Activated CD8-positive, alpha-beta T cell treated with anti-CD3 and anti-CD28 coated beads for 36 hours (primary cell): Measurements from ENCODE around the gene PSMA3. TPM values are rescaled to one million over a fixed set of nuclear protein-coding genes. Genes with fewer than 3 reads are reported as not detected.

Source experiments
- ATAC-seq: fragments of 200-7000 bp; cut with Tn5 transposase; one replicate; pipeline ENCODE4 v1.10.0; 2021; ENCODE audit warnings: mild to moderate bottlenecking, moderate library complexity
- CTCF ChIA-PET: fragments of 350-600 bp; sonication (Branson Sonifier 250); formaldehyde crosslinking; loops from one replicate; lab custom pipeline; 2021; ENCODE audit warnings: antibody characterized with exemption; lab: Charles Lee
- POLR2A ChIA-PET: fragments of 350-600 bp; sonication (Branson Sonifier 250); formaldehyde crosslinking; loops from one replicate; lab custom pipeline; 2021; ENCODE audit warnings: antibody characterized with exemption; lab: Charles Lee
- DNase-seq: peaks from one replicate; pipeline ENCODE4 v3.0.0-alpha.2; 2020
- H3K27ac Mint-ChIP-seq: one replicate; pipeline ENCODE4 v1.8.0; 2021; ENCODE audit warnings: mild to moderate bottlenecking, mixed read lengths
- H3K27me3 Mint-ChIP-seq: one replicate; pipeline ENCODE4 v1.8.0; 2021; ENCODE audit warnings: mixed read lengths
- H3K36me3 Mint-ChIP-seq: one replicate; pipeline ENCODE4 v1.8.0; 2021; ENCODE audit warnings: low read depth, mixed read lengths
- H3K4me1 Mint-ChIP-seq: one replicate; pipeline ENCODE4 v1.8.0; 2021; ENCODE audit warnings: low read depth, mixed read lengths
- H3K4me3 Mint-ChIP-seq: one replicate; pipeline ENCODE4 v1.8.0; 2021; ENCODE audit warnings: mild to moderate bottlenecking, moderate library complexity, mixed read lengths
- H3K9me3 Mint-ChIP-seq: one replicate; pipeline ENCODE4 v1.8.0; 2021; ENCODE audit warnings: mixed read lengths
- CTCF ChIP-seq: fragments of 200-600 bp; IDR thresholded peaks from one replicate; pipeline ENCODE4 v1.8.0; 2022; ENCODE audit warnings: antibody characterized with exemption, mild to moderate bottlenecking
- intact Hi-C: fragments of 100-400 bp; cut with micrococcal nuclease; formaldehyde crosslinking; loops from one replicate; pipeline ENCODE4 v1.10.0; 2022
- total RNA-seq, 2 experiments: library from RNA; stranded (reverse); gene quantifications; one replicate each; pipeline ENCODE4 v1.2.3, GENCODE V29; 2021

The PSMA3 gene
- total RNA-seq, 2 experiments from 2014 or later: 378 to 401 TPM

- no peak for TF ChIP-seq CTCF
- CTCF ChIA-PET: interaction anchor here (1.1 to 1.3 kb wide), 4 partner anchors 9 to 100 kb away, joined by 3 to 4 read pairs (median 3); no protein-coding TSS in a partner anchor
- H3K27me3 Mint-ChIP-seq: no peaks in the 10 kb centered on the region
- peaks cover 48% of the 10 kb centered on the region for H3K36me3 Mint-ChIP-seq
- POLR2A ChIA-PET: interaction anchor here (0.6 to 3.1 kb wide), 12 partner anchors 8 to 142 kb away, joined by 3 to 22 read pairs (median 6); partner anchors contain the start of genes KIAA0586, PSMA3 and TIMM9
- DNase-seq (no peak), ATAC-seq (no peak)
- intact Hi-C loops: loop anchor here (2.0 to 10.0 kb wide), 2 partner anchors 53 to 127 kb away; partner anchors contain the start of genes KIAA0586, PSMA3 and TIMM9
- H3K4me1 Mint-ChIP-seq: peaks cover 43% of the 10 kb centered on the region
- H3K27ac Mint-ChIP-seq: no peak overlapping the region
- H3K9me3 Mint-ChIP-seq: no peaks in the 10 kb centered on the region
- no peak overlapping the region for H3K4me3 Mint-ChIP-seq
These were observed 52.7 kb downstream of the PSMA3 start for GRCh38 chr14:58297412-58297761.

GRCh38 chr14:58297762-58298476 is 53.3 kb downstream of the PSMA3 start:
- ChIA-PET CTCF (interaction anchor here (1.0 to 1.3 kb wide), 6 partner anchors 9 to 100 kb away, joined by 3 to 4 read pairs (median 3); no protein-coding TSS in a partner anchor), POLR2A (interaction anchor here (0.6 to 3.1 kb wide), 18 partner anchors 9 to 143 kb away, joined by 3 to 22 read pairs (median 6); partner anchors contain the start of genes KIAA0586, PSMA3 and TIMM9)
- Mint-ChIP-seq H3K27ac (no peak overlapping the region), H3K4me3 (no peak overlapping the region), H3K36me3 (peaks cover 45% of the 10 kb centered on the region), H3K9me3 (no peaks in the 10 kb centered on the region), H3K27me3 (no peaks in the 10 kb centered on the region), H3K4me1 (peaks cover 37% of the 10 kb centered on the region)
- ATAC-seq (peak; percentile 88), DNase-seq (peak; percentile 99)
- intact Hi-C loops: loop anchor here (2.0 to 10.0 kb wide), 2 partner anchors 53 to 127 kb away; partner anchors contain the start of genes KIAA0586, PSMA3 and TIMM9
- TF ChIP-seq CTCF: no peak

GRCh38 chr14:58298477-58299400 is 54.1 kb downstream of the PSMA3 start, which contains the start of gene ARID4A:
Gene ARID4A (plus strand): TSS chr14:58298555. CDS start chr14:58299855, 1,300 bp downstream.
- H3K4me3 Mint-ChIP-seq: no peak within 1 kb of the TSS
- ChIA-PET POLR2A (interaction anchor here (0.8 to 3.1 kb wide), 20 partner anchors 9 to 129 kb away, joined by 3 to 22 read pairs (median 5); partner anchors contain the start of genes KIAA0586, PSMA3, TIMM9 and TOMM20L), CTCF (interaction anchor here (1.0 to 1.4 kb wide), 8 partner anchors 8 to 99 kb away, joined by 3 to 4 read pairs (median 3); partner anchors contain the start of gene TOMM20L)
- TF ChIP-seq CTCF: no peak
- peaks cover 35% of the 10 kb centered on the region for H3K4me1 Mint-ChIP-seq
- H3K36me3 Mint-ChIP-seq: peaks cover 41% of the 10 kb centered on the region
- intact Hi-C loops: loop anchor here (10.0 kb wide), 1 partner anchor 126 kb away; the partner anchor contains the start of genes KIAA0586 and TIMM9
- no peaks in the 10 kb centered on the region for H3K9me3 Mint-ChIP-seq
- DNase-seq (peak; percentile 91), ATAC-seq (no peak)
- H3K27me3 Mint-ChIP-seq: no peaks in the 10 kb centered on the region
- H3K27ac Mint-ChIP-seq: peak within 1 kb of the TSS; percentile 93

GRCh38 chr14:58299401-58300330 is 55.0 kb downstream of the PSMA3 start:
- DNase-seq (peak; percentile 14), ATAC-seq (no peak)
- Mint-ChIP-seq H3K4me3 (no peak overlapping the region), H3K27ac (peak overlapping the region; percentile 93), H3K9me3 (no peaks in the 10 kb centered on the region), H3K4me1 (peaks cover 27% of the 10 kb centered on the region), H3K36me3 (peaks cover 32% of the 10 kb centered on the region), H3K27me3 (no peaks in the 10 kb centered on the region)
- CTCF ChIA-PET: interaction anchor here (1.4 kb wide), 2 partner anchors 8 to 96 kb away, joined by 3 to 4 read pairs; partner anchors contain the start of gene TOMM20L
- POLR2A ChIA-PET: interaction anchor here (0.6 to 3.1 kb wide), 12 partner anchors 10 to 126 kb away, joined by 3 to 22 read pairs (median 6); partner anchors contain the start of genes PSMA3 and TOMM20L
- intact Hi-C loops: loop anchor here (10.0 kb wide), 1 partner anchor 125 kb away; the partner anchor contains the start of genes KIAA0586 and TIMM9
- TF ChIP-seq CTCF: no peak
